Measurements from ENCODE around the gene FOXA1.

The FOXA1 gene

GRCh38 chr14:37601865-37602264 lies 6.8 kb upstream of the FOXA1 start:
- no peak for DNase-seq

- DNase-seq, result no peak
Observed at GRCh38 chr14:37600880-37601741, 6.1 kb upstream of the FOXA1 start.

DNA sequence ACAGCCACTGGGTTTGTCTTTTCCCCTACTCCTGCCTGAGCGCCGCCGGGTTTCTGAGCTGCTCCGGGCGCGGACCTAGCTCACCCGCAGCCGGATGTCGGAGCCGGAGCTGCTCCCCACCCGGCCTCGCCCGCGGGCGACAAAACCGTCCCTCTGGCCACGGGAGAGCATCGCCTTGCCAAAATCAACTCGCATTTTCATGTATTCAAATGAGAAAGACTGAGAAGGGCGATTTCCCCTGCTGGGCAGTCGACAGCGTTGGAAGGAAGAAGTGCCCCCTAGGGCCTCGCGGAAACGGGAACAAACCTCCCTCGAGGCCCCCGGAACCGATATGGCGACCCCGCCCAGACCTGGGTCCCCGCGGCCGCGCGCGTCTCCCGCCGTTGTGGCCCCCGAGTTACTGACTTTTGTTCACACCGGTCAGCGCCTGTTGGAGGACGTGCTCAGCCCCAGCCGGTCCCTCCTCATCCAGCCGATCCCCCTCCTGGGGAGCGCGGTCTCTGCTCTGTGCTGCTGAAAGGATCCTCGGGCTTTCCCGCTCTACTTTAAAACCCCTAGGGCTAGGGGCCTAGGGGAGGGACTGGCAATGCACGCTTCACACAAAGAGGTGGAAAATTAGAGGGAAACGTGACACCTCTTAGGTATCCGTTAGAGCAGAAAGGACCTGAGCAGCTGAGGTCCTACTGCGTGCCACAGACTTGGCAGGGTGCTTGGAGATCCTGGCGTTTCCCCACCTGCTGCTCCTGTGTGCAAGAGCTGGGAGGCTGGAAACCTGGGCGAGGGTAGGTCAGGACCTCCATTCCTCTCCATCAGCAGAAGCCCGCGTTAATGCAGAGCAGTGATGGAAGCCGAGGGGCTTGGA lies 4.7 kb upstream of the FOXA1 start:
- DNase-seq, result no peak

GRCh38 chr14:37598747-37599506 lies 3.9 kb upstream of the FOXA1 start:
- no peak for DNase-seq

DNA sequence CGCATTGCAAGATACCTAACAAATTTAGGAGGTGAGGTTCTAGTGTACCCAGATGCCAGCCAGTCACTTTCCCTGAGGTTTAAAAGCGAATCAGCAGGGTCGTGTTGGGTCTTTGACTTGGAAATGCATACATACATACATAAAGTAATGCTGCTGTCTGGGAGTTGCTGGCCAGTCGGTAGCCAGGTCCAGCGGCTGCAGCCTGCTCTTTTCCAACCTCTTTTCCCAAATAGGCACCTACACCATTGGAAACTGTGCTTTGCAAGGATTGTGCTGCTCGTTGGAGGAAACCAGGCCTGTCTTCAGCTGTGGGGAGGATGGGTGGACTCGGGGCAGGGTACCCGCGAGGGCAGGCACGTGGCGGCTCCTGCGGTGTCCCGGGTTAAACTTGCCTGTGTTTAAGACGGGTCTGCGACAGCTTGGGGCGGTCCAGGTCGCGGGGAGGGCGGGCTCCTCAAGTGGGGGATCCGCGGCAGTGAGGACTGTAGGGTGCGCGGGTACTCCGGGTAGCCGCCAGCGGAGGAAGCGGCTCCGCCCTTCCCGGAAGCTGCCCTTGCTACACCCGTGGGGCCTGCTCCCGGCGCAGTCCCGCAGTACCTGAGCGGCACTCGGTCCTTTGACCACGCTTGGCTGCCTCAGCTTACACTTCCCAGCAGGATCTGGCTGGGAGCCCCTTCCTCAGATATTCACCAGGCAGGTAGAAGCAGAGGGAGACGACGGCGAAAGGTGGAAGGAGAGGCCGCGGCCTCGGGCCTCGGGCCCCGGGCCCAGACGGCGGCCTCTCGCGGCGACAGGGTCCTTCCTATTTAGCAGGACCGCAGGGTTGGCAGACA lies 3.1 kb upstream of the FOXA1 start:
- no peak for DNase-seq

GRCh38 chr14:37597538-37597913 lies 2.5 kb upstream of the FOXA1 start:
- no peak for DNase-seq

DNA sequence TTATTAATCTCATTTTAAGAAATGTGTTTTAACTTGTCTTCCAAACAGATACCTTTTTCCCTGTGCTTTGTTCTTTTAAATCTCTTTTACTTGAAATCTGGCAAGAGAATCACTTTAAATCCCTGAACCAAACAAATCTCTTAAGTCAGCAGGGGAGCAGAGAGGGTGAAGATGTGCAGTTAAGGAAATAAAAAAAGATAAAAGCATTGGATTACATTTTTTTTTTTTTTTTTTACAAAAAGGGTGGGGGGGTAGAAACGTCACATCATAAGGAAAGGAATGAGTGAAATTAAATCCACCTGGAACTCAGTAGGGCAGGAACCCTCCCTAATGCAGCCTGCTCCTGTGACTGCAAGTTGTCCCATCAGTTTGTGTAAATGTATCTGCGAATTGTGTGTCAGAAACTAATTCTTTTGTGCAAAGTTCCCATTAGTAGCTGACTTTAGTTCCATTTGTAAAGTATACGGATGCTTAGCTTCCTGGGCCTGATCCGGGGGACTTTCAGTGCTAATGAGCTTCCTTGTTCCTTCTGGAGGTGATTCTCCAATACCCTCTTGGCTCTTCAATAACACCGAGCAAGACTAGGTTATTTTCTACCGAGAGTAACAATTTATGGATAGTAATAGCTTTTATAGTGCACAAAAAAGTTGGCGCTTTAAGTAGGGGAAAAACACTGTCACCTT lies 1.9 kb upstream of the FOXA1 start:
- no peak for DNase-seq

- DNase-seq, result peak; percentile 7
Observed at GRCh38 chr14:37595809-37596621, 966 bp upstream of the FOXA1 start.

GRCh38 chr14:37594238-37594970 lies 645 bp downstream of the FOXA1 start:
- DNase-seq, result no peak

- no peak for DNase-seq
Observed at GRCh38 chr14:37593511-37594237, 1.4 kb downstream of the FOXA1 start.

DNA sequence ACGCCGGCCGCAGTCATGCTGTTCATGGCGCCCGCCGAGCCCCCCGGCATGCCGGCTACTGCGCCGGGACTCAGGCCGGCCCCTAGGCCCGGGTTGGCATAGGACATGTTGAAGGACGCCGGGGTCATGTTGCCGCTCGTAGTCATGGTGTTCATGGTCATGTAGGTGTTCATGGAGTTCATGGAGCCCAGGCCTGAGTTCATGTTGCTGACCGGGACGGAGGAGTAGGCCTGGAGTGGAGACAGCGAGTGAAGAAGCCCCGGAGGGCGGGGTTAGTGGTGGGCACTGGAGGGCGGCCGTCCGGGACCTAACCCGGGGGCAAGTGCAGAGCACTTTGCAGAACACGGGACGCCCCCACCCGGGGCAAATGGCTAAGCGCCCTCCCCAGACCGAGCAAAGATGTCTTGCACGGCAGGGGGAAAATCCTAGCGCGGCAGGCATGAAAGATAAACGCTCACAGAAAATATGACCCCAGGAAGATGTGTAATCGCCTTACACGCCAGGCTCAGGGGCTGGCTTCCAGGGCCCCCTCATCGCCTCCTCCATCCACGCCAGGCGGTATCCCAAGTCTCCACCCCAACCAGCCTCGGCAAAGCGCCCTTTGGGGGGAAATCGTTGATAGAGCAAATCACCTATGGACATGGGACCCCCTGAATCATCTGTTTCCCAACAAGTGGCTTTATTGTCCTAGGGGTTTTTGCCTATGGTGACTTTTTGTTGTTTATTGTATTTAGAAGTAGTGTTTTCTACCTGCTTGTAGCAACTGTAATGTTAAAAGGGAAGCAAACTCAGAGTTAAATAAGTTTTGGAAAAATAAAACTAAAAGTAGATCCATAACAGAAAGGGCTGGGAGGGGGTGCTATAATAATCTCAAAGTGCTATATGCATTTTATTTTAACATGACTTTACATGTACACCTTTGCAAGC lies 2.3 kb downstream of the FOXA1 start:
- no peak for DNase-seq

- no peak for DNase-seq
Observed at GRCh38 chr14:37591941-37592481, 3.0 kb downstream of the FOXA1 start.

- DNase-seq, result no peak
Observed at GRCh38 chr14:37591311-37591940, 3.6 kb downstream of the FOXA1 start.

- DNase-seq, result no peak
Observed at GRCh38 chr14:37590428-37591139, 4.5 kb downstream of the FOXA1 start.

- DNase-seq, result no peak
Observed at GRCh38 chr14:37589715-37590427, 5.2 kb downstream of the FOXA1 start.

Measured in CD4-positive, alpha-beta T cell treated with Interleukin-6 for 4 hours (primary cell).